H1 (cell line): ENCODE measurements around the gene IL20RB. TPM values are rescaled to one million over a fixed set of nuclear protein-coding genes. Genes with fewer than 3 reads are reported as not detected.

Experiments used
- CTCF ChIA-PET: fragments of 300-600 bp; sonication (Branson Sonifier 250); formaldehyde crosslinking; loops from one replicate; lab custom pipeline; 2021; ENCODE audit not compliant: partially characterized antibody; lab: Charles Lee
- POLR2A ChIA-PET: fragments of 300-600 bp; sonication (Branson Sonifier 250); formaldehyde crosslinking; loops from one replicate; lab custom pipeline; 2021; ENCODE audit warnings: inconsistent platforms; ENCODE audit not compliant: partially characterized antibody; lab: Charles Lee
- DNase-seq, 2 experiments: peaks; one replicate each; pipeline versions ENCODE4 v3.0.0 to v3.0.0-alpha.2; 2010 to 2022; ENCODE audit warnings: low spot score in 2 of 2, low read depth in 1 of 2, mixed read lengths in 1 of 2
- FAIRE-seq: peaks from 2 replicates; lab custom pipeline; 2011; peaks lifted over from hg19 to GRCh38; lab: Jason Lieb, UNC
- H2AFZ ChIP-seq: 2 replicates; pipeline ENCODE4 v1.8.1; 2012; ENCODE audit warnings: low read length, inconsistent platforms
- H2AK5ac ChIP-seq: 2 replicates; pipeline ENCODE4 v1.6.1; 2013; ENCODE audit warnings: low read depth, low read length
- H2BK120ac ChIP-seq: replicated peaks from 2 replicates; pipeline ENCODE3; 2013; ENCODE audit warnings: low read depth, low read length, inconsistent platforms
- H2BK12ac ChIP-seq: 2 replicates; pipeline ENCODE4 v1.6.1; 2013; ENCODE audit warnings: low read depth, low read length
- H2BK15ac ChIP-seq: 2 replicates; pipeline ENCODE4 v1.6.1; 2013; ENCODE audit warnings: low read length
- H2BK20ac ChIP-seq: 2 replicates; pipeline ENCODE4 v1.6.1; 2013; ENCODE audit warnings: low read length
- H2BK5ac ChIP-seq: 2 replicates; pipeline ENCODE4 v1.6.1; 2013; ENCODE audit warnings: low read depth, low read length
- H3K14ac ChIP-seq: 2 replicates; pipeline ENCODE4 v1.6.1; 2013; ENCODE audit warnings: inconsistent platforms; ENCODE audit not compliant: insufficient read length
- H3K18ac ChIP-seq: 2 replicates; pipeline ENCODE4 v1.6.1; 2013; ENCODE audit warnings: low read length; ENCODE audit errors: extremely low read depth
- H3K23ac ChIP-seq: 2 replicates; pipeline ENCODE4 v1.6.1; 2013; ENCODE audit warnings: inconsistent platforms; ENCODE audit not compliant: insufficient read length
- H3K23me2 ChIP-seq: 2 replicates; pipeline ENCODE4 v1.6.1; 2013; ENCODE audit warnings: low read depth, low read length
- H3K27ac ChIP-seq: 2 replicates; pipeline ENCODE4 v1.6.1; 2011; ENCODE audit warnings: low read depth, low read length, inconsistent platforms
- H3K27me3 ChIP-seq, 4 experiments: replicated peaks in 1 of 4; 1 replicate in 1 of 4; 2 replicates in 3 of 4; pipeline versions ENCODE4 v1.6.1 to v1.8.1; 2011 to 2013; ENCODE audit warnings: low read length in 3 of 4, mild to moderate bottlenecking in 3 of 4, inconsistent platforms in 2 of 4, mixed read lengths in 2 of 4, moderate library complexity in 1 of 4; ENCODE audit not compliant: control insufficient read depth in 3 of 4, insufficient read depth in 3 of 4; ENCODE audit errors: extremely low read depth in 1 of 4
- H3K36me3 ChIP-seq, 4 experiments: 2 replicates each; pipeline versions ENCODE4 v1.6.1 to v1.8.1; 2011 to 2013; ENCODE audit warnings: mild to moderate bottlenecking in 4 of 4, low read length in 3 of 4, moderate library complexity in 2 of 4, control low read depth in 1 of 4, inconsistent platforms in 1 of 4; ENCODE audit not compliant: insufficient read depth in 4 of 4, control insufficient read depth in 2 of 4
- H3K4ac ChIP-seq: replicated peaks from 2 replicates; pipeline ENCODE3; 2013; ENCODE audit warnings: low read length, low read depth, mixed read lengths, inconsistent platforms; ENCODE audit not compliant: insufficient read length
- H3K4me1 ChIP-seq, 4 experiments: replicated peaks in 1 of 4; 1 replicate in 1 of 4; 2 replicates in 3 of 4; pipeline versions ENCODE4 v1.6.1 to v1.8.1; 2011 to 2013; ENCODE audit warnings: low read length in 3 of 4, inconsistent platforms in 2 of 4, mixed read lengths in 1 of 4; ENCODE audit not compliant: insufficient read depth in 4 of 4, control insufficient read depth in 3 of 4
- H3K4me2 ChIP-seq, 2 experiments: 2 replicates each; pipeline versions ENCODE4 v1.6.1 to v1.8.1; 2011 to 2013; ENCODE audit warnings: low read depth in 2 of 2, low read length in 2 of 2, control low read depth in 1 of 2, inconsistent platforms in 1 of 2, mild to moderate bottlenecking in 1 of 2; ENCODE audit not compliant: insufficient read depth in 1 of 2
- H3K4me3 ChIP-seq, 4 experiments: fragments of 200-600, 300-600 bp in 1 of 4; sonication (generic), shearing (Covaris generic), sonication (Bioruptor Twin) in 1 of 4; 2 replicates each; pipeline versions ENCODE4 v1.5.1 to v1.8.1; 2011 to 2016; ENCODE audit warnings: low read length in 4 of 4, low read depth in 3 of 4, control low read depth in 2 of 4, inconsistent platforms in 2 of 4, mild to moderate bottlenecking in 2 of 4, mixed read lengths in 1 of 4, moderate library complexity in 1 of 4; ENCODE audit not compliant: insufficient read depth in 2 of 4; ENCODE audit errors: extremely low read depth in 1 of 4
- H3K56ac ChIP-seq: replicated peaks from 2 replicates; pipeline ENCODE3; 2013; ENCODE audit warnings: low read depth, mild to moderate bottlenecking, mixed read lengths, low read length, inconsistent platforms; ENCODE audit not compliant: insufficient read length
- H3K79me1 ChIP-seq: 2 replicates; pipeline ENCODE4 v1.6.1; 2013; ENCODE audit warnings: low read depth, low read length, control low read depth
- H3K79me2 ChIP-seq, 2 experiments: 2 replicates each; pipeline versions ENCODE4 v1.6.1 to v1.8.1; 2012 to 2013; ENCODE audit warnings: low read length in 2 of 2, mild to moderate bottlenecking in 2 of 2, inconsistent platforms in 1 of 2; ENCODE audit not compliant: insufficient read depth in 2 of 2, control insufficient read depth in 1 of 2
- H3K9ac ChIP-seq, 4 experiments: replicated peaks in 1 of 4; 1 replicate in 1 of 4; 2 replicates in 3 of 4; pipeline versions ENCODE4 v1.6.1 to v1.8.1; 2011 to 2013; ENCODE audit warnings: low read depth in 3 of 4, low read length in 3 of 4, control low read depth in 2 of 4, mild to moderate bottlenecking in 2 of 4, moderate library complexity in 2 of 4, inconsistent platforms in 1 of 4; ENCODE audit errors: extremely low read depth in 1 of 4
- H3K9me3 ChIP-seq, 2 experiments: 2 replicates each; pipeline versions ENCODE4 v1.6.1 to v1.8.1; 2012 to 2013; ENCODE audit warnings: mild to moderate bottlenecking in 2 of 2, moderate library complexity in 2 of 2, control low read depth in 1 of 2, inconsistent platforms in 1 of 2, low read depth in 1 of 2, low read length in 1 of 2, mixed read lengths in 1 of 2; ENCODE audit not compliant: insufficient read depth in 2 of 2
- H4K20me1 ChIP-seq, 2 experiments: replicated peaks in 1 of 2; 2 replicates each; pipeline versions ENCODE3 to v1.8.1; 2011 to 2013; ENCODE audit warnings: inconsistent platforms in 2 of 2, low read length in 2 of 2, mild to moderate bottlenecking in 1 of 2; ENCODE audit not compliant: insufficient read depth in 2 of 2, control insufficient read depth in 1 of 2
- H4K5ac ChIP-seq: 2 replicates; pipeline ENCODE4 v1.6.1; 2013; ENCODE audit warnings: low read length, low read depth, mixed read lengths, inconsistent platforms; ENCODE audit not compliant: insufficient read length
- H4K8ac ChIP-seq: 2 replicates; pipeline ENCODE4 v1.8.0; 2013; ENCODE audit warnings: mild to moderate bottlenecking, moderate library complexity, low read length, inconsistent platforms; ENCODE audit not compliant: insufficient read depth; ENCODE audit errors: extremely low read depth
- H4K91ac ChIP-seq: replicated peaks from 2 replicates; pipeline ENCODE3; 2013; ENCODE audit warnings: low read length, mixed read lengths, inconsistent platforms; ENCODE audit not compliant: insufficient read length
- ASH2L ChIP-seq: fragments of 200-600, 300-600 bp; sonication (generic); IDR thresholded peaks from one replicate; pipeline ENCODE4 v1.7.1; 2017; ENCODE audit warnings: low read length
- JUND ChIP-seq: IDR thresholded peaks from 2 replicates; pipeline ENCODE4 v1.6.1; 2011; ENCODE audit warnings: mild to moderate bottlenecking, improper control_type of control experiment, low read length
- KDM1A ChIP-seq: fragments of 200-600, 300-600 bp; sonication (generic); IDR thresholded peaks from 2 replicates; pipeline ENCODE4 v1.7.1; 2016; ENCODE audit warnings: mild to moderate bottlenecking, low read length, borderline replicate concordance
- RAD21 ChIP-seq, 2 experiments: IDR thresholded peaks in 1 of 2; conservative IDR thresholded peaks in 1 of 2; 2 replicates each; pipeline ENCODE4 v1.6.1; 2011; ENCODE audit warnings: low read depth in 2 of 2, low read length in 2 of 2, improper control_type of control experiment in 1 of 2, inconsistent platforms in 1 of 2, mild to moderate bottlenecking in 1 of 2, moderate library complexity in 1 of 2
- TAF1 ChIP-seq: IDR thresholded peaks from 2 replicates; pipeline ENCODE4 v1.6.1; 2011; ENCODE audit warnings: mild to moderate bottlenecking, low read depth, low read length
- TAF7 ChIP-seq: optimal IDR thresholded peaks from 2 replicates; pipeline ENCODE3; 2011; ENCODE audit warnings: low read depth, mild to moderate bottlenecking, inconsistent platforms, low read length, moderate library complexity, borderline replicate concordance
- TEAD4 ChIP-seq: IDR thresholded peaks from 2 replicates; pipeline ENCODE4 v1.6.1; 2012; ENCODE audit warnings: low read depth, low read length, inconsistent platforms, mixed read lengths
- WGBS, 2 experiments: shearing (Covaris generic) in 1 of 2; methylation state at CpG; one replicate each; pipeline versions ENCODE4 v1.1.6 to v1.1.7; 2013 to 2015; ENCODE audit warnings: low lambda C conversion rate in 2 of 2, mixed read lengths in 2 of 2, inconsistent platforms in 1 of 2, low coverage in 1 of 2, missing lambda C conversion rate in 1 of 2; ENCODE audit not compliant: insufficient replicate concordance in 2 of 2, insufficient coverage in 1 of 2, insufficient read length in 1 of 2; ENCODE audit errors: extremely low coverage in 1 of 2, missing lambda C conversion rate in 1 of 2; 5-methylcytosine and 5-hydroxymethylcytosine counted together
- polyA plus RNA-seq, 7 experiments: library from polyadenylated mRNA; depleted of rRNA in 3 of 7; stranded (reverse) in 5 of 7; unstranded in 2 of 7; fragments of >200 nt in 5 of 7; fragments of 200-250 nt in 2 of 7; gene quantifications; 1 replicate in 5 of 7; 2 replicates in 1 of 7; 4 replicates in 1 of 7; pipeline versions ENCODE4 v1.2.1 to v1.2.3, GENCODE V29; 2011 to 2013; ENCODE audit warnings: missing spikeins in 2 of 7, mixed read lengths in 2 of 7
- total RNA-seq: library from RNA; stranded (reverse); fragmentation: NEBNext Ultra II Directional; extraction: Animal tissue kit (Norgen Biotek cat#: 25700); gene quantifications from 2 replicates; pipeline ENCODE4 v1.2.1, GENCODE V29; 2021

IL20RB gene
- total and polyA plus RNA-seq, 2 of the 8 experiments (the other 6 are each of a cell fraction or from before 2014, with no cell fraction given): 1.6 to 1.8 TPM

DNA sequence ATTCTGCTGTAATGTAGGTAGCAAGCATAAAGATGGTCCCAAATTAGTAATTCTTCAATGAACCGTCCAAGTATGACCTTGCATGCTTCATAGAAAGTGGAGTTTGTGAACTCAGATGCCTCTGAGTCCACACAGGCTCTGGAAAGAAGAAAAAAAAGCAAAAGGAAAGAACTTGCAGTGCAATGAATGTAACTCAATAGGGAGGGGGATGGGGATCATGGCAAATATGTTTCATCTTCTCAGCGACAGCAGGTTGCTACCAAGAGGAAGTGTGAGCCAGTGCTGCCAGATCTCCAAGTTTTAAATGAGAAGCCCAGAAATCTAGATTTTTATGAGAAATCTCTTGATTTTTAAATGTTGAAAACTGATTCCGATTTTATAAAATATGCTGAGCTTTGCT is 50.3 kb downstream of the IL20RB start:
- Histone ChIP-seq H4K5ac (no peak overlapping the region), H3K56ac (no peak overlapping the region), H3K18ac (no peak overlapping the region), H3K4me2 (no peak overlapping the region), H3K23ac (no peak overlapping the region), H2AFZ (no peak overlapping the region), H2BK12ac (no peak overlapping the region), H2BK5ac (no peak overlapping the region), H3K27ac (no peak overlapping the region), H3K4ac (no peak overlapping the region), H2BK20ac (no peak overlapping the region), H3K4me3 (no peak overlapping the region), H4K20me1 (no peaks in the 10 kb centered on the region), H3K9me3 (no peaks in the 10 kb centered on the region), H3K27me3 (no peaks in the 10 kb centered on the region), H4K91ac (no peak overlapping the region), H3K9ac (no peak overlapping the region), H2AK5ac (no peak overlapping the region), H3K36me3 (no peaks in the 10 kb centered on the region), H3K79me2 (no peaks in the 10 kb centered on the region), H2BK120ac (no peak overlapping the region), H3K23me2 (no peaks in the 10 kb centered on the region), H3K79me1 (no peaks in the 10 kb centered on the region), H2BK15ac (no peak overlapping the region), H3K14ac (no peak overlapping the region), H3K4me1 (no peaks in the 10 kb centered on the region), H4K8ac (no peak overlapping the region)
- ChIA-PET CTCF (no interaction called here), POLR2A (no interaction called here)
- TF ChIP-seq TAF7 (no peak), TEAD4 (no peak), TAF1 (no peak), JUND (no peak), ASH2L (no peak), KDM1A (no peak), RAD21 (IDR thresholded peaks at IDR 0.05 in 1 of 2, conservative IDR thresholded peaks at IDR 0.05 in 1 of 2; ENCODE audit: low read depth in 2 of 2, low read length in 2 of 2) (no peak)
- FAIRE-seq (no peak), DNase-seq (no peak)
- WGBS, 2 experiments: 88% methylated on average over 3 of the region's 3 CpGs; no CpG with 5 or more reads in 1 of the 2 experiments
